Epidermal melanocyte (primary cell): ENCODE results near the gene RPLP1.

Source experiments
- DNase-seq: peaks from one replicate; pipeline ENCODE4 v3.0.0; 2011; ENCODE audit warnings: low spot score; ENCODE audit not compliant: insufficient read length

Gene RPLP1

DNA sequence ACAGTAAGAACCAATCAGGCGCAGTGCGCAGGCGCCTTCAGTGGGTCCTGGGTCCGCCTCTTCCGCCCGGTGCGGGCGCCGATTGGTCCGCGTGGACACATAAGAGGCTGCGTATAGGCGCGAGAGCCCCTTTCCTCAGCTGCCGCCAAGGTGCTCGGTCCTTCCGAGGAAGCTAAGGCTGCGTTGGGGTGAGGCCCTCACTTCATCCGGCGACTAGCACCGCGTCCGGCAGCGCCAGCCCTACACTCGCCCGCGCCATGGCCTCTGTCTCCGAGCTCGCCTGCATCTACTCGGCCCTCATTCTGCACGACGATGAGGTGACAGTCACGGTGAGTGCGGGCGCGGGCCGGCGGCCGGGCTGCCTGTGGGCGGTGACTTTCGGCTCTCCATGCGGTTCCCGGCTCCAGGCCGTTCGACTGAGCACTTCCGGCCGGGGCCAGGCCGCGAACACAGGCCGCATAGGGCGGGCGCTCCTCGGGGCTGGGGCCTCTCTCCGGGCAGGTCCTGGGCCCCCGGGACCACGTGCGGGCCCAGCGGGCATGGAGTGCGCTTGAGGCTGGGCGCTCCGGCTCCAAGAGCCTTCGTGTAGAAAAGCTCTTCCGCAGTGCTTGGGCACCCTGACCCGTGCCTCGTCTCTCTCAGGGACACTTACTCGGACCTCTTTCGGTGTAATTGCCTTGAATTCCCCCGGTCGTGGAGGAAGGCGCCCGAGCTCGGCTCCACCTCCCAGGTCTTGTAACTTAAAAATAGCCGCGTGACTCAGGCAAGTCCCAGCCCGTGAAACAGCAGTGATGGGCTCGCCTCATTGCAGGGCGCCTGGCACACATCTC lies at the start of gene RPLP1:
TSS of gene RPLP1 (plus strand) at position 127 of the 830 bp plus-strand sequence. CDS start at position 258, 131 bp downstream.
- peak; percentile 87 for DNase-seq

DNA sequence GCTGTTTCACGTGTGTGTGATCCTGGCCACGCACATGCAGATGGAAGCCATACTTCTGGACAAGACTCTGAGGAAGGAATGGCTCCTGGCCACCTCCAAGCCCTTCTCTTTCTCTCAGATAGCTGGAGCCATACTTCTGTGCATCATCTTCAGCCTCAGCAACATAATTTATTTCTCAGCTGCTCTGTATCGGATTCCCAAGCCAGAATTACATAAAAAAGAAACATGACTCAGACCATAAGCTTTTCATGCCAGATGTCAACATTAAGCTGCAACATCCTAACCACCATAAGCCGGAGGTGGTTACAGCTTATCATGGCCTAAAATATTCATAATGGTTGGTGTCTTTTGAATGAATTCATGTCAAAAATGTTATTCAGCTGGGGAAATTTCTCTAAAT lies 49.0 kb upstream of the RPLP1 start:
- DNase-seq, result peak; percentile 58

DNA sequence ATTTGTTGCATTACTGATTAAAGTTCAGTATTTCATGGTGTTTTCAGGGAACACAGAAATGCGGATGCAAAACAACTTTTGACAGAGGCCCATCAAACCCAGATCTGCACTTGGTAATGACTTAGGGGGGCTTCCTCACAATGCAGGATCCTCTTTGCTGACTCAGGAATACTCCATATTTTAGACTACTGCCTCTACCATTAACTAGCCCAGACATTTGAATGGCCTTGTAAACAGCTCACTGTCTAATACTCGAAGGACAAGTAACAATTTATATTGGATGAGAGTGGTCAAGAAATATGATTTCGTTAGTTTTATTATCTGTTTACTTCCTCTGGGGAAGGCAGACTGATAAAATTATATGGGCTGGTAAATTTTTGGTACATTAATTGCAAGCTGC lies 47.5 kb upstream of the RPLP1 start:
- no peak for DNase-seq

DNA sequence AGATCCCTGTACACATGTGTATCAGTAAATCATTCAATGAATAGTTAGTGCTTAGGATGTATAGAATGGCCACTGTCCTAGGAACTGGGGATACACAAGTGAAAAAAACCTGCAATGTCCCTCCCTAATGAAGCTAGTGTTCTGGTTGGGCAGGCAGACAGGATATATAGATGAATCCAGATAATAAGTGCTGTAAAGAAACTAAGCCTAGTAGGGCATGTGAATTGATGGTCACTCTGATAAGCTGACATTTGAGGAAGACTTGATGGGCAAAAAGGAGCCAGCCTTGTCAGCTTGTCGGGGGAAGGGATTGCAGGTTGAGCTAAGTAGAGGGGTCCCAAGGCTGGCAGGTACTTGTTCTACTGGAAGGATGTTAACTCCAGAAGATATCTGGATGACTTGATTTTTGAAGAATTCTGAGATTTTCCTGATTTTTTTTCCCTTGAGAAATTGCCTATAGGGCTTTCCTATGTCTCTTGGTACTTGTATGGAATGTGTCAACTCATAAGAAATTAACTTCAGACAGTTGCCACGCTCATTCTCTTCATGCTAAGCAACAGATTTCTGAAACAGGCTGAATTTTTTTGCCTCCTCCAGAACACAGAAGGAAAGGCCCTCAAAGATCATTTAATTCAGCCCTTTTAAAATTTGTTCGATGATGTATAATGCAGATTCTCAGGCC lies 44.8 kb upstream of the RPLP1 start:
- no peak for DNase-seq

DNA sequence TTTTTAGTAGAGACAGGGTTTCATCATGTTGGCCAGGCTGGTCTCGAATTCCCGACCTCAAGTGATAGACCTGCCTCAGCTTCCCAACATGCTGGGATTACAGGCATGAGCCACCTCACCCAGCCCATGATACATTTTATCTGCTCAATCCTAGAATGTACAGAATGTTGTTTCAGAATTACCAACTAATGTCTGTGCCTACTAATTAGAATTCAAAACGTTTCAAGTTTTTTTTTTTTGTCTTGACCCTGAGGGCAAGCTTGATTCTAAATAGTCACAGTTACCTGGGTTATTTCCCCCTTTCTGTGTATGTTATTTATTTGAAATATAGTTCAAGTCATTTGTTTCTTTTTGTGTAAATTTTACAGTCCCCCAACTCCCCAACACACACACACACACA lies 43.8 kb upstream of the RPLP1 start:
- no peak for DNase-seq

DNA sequence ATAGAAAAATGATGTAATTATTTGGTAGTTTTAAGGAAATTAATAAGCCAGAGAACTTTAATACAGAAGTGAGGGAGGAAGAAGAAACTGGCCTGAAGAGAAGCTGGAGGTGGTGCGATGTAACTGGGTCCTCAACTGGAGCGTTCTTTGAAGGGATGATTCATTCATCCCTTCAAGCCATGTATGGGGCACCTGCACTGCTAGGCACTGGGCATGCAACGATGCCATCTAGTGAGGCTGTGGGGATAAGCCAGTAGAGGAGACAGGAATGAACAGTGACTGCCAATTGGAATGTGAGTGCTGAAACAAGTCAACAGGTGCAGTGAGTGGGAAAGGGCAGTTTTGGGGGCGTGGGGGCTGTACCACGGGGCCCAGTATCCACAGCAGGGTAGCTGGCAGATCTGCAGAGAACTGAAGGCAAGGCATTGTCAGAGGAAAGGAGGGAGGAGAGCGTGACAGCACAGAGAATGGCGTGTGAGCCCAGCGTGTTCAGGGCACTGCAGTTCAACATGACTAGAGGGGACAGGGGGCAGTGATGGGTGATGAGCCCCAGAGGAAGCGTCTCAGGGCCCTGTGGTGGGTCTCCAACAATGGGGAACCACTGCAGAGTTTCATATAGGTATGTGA lies 42.3 kb upstream of the RPLP1 start:
- DNase-seq, result no peak

DNA sequence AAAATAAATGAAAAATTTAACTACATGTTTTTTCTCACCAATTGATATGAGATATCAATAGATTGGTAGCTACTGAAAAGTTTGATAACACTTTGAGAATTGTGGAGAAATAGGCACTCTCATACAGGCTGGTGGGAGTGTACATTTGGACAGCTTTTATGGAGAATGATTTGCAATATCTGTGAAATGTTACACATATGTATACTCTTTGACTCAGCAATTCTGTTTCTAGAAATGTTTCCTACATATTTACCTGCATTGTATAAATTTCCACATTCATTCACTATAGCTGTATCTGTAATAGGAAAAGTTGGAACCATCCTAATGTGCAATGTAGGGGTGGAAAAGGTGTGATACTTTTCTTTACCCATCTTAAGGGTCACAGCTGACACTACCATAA lies 40.3 kb upstream of the RPLP1 start:
- DNase-seq, result no peak

DNA sequence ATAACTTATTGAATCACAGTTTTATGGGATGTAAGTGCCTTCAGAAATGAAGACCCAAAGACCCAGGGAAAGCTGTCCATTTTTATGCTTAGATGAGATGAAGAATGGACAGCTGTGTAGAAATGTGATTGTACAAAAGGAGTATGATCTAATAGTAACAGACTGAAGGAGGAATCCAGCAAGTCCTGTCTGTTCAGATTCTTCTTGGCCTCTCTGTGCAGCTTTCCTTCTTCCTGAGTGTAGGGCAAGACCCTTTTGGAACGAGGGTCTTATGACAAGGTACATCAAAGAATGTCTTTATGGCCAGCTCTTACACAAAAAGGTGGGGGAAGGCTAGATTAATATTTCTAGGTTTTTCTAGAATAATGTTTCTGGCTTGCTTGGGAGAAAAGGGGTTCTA lies 39.9 kb upstream of the RPLP1 start:
- no peak for DNase-seq

DNA sequence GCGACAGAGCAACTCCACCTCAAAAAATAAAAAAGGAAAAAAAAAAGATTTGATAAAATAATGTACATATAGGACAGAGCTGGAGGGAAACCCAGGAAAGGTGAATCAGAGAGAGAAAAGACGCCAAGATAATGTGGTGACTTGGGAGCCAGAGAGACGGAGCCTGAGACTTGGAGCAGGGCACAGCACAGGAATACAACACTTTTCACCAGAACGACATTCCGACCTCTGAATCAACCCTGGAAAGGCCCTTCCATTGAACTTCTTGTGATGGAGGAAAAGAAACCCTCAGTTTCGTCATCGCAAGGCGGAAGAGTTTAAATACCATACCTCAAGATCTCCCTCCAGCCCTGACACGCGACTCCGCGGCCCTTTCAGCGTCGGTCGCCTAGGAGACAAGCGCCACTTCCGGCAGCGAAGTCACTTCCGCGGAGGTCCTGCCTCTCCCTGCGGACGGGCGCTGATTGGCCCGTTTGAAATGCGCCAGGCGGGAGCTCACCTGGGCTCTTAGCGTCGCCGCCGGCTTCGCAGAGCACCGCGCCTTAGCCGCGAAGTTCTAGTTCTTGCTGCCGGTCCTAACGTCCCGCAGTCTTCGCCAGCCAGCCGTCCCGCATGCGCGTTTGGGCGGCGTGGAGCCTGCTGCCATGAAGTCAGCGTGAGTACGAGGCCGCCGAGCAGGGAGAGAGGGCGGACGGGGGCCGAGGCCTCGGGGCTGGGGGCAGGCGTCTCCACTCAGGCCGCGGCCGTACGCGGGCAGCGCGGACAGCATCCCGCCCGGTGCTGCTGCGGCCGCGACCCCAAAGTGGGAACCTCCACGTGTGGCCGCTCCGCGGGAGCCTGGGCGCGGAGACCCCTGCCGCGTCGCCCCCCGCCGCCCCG lies 38.6 kb upstream of the RPLP1 start, which contains the start of gene KIF23:
TSS of gene KIF23 (plus strand) at position 528 of the 879 bp plus-strand sequence. CDS start at position 645, 117 bp downstream.
- DNase-seq, result peak; percentile 97

DNA sequence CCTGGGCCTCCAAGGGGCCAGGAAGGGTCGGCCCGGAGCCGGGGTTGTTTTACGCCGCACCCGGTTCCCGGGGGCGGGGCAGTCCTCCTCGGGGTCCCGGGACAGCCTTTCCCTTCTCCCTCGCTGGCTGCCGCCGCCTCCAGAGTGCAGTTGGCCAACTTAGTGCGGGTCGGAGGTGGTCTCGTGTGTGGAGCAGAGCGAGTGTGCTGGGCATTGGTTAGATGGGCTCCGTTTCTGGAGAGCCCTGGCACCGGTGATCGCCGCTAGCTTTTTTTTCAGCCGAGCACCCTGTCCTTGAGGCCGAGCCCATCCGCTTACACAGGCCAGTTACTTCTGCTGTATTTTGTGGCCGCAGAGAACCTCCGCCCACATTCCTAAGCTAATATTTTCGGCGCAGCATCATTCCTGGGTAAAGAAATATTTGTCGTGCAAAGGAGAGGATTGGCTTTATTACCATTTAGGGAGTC lies 37.9 kb upstream of the RPLP1 start:
- DNase-seq, result peak; percentile 66

DNA sequence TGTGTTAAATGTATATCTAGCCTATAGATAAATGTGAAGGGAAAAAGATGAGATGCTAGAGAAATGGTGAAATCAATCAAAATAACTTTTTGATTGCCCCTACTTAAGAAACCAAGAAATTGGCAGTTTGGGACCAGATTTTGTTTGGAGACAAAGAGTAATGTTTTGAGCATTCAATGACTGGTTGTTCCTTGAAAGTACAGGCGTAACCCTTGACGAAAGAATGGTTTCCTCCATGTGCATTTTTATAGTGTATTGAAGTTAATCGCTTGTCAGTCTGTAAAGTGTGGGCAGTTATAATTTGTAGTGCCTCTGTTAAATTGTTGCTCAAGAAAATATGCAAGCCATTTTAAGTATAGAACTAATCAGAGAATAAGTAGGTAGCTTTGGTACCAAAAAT lies 37.2 kb upstream of the RPLP1 start:
- DNase-seq, result no peak

DNA sequence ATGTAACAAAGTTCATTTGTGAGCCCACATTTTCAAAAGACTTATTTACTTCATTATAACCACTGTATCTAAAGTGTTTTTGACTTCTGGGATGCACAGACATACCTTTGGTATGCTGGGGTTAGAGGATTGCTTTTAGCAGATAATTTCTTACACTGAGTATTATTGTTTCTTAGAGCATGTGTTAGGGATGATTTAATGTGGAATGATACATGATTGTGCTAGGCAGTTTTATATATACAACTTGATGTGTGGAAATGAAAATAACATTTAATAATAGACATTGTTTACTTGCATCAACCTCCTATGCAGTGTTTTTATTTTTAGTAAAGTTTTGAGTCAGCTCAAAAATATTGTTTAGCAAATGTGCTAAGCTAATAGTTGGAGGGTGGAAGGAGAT lies 35.0 kb upstream of the RPLP1 start:
- DNase-seq, result no peak

DNA sequence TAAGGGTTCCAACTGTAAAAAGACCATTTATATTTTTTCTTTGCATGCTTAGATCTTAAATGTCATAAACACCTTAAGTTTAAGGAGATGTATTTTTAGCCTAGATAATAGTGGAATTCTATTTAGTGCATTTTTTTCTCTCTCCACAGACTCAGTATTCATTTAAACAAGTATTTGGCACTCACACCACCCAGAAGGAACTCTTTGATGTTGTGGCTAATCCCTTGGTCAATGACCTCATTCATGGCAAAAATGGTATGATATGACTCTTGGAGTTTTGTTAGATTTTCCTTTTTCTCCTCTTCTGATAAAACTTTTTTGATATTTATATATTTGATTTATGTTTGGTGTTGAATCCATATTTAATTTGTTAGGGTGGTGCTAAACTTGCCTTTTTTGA lies 31.1 kb upstream of the RPLP1 start:
- DNase-seq, result no peak

DNA sequence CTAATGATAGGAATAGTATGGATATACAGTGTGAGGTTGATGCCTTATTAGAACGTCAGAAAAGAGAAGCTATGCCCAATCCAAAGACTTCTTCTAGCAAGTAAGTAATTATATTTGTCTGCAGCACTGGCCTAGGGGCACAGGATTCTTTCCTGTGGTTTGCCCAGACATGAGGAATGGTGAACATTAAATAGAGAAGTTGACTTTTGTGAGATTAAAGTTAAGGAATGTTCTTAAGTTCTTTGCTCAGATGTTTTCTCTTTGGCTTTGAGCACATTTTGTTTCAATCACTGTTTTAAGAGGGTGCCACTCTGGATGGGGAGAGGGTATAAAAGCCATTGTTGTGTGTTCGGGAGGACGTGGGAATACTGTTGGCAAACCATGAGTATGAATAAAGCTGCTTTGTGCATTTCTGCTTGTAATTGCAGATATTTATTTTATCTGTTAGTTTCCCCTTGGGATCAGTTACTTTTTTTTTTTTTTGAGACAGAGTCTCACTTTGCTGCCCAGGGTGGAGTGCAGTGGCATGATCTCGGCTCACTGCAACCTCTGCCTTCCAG lies 30.2 kb upstream of the RPLP1 start:
- no peak for DNase-seq

DNA sequence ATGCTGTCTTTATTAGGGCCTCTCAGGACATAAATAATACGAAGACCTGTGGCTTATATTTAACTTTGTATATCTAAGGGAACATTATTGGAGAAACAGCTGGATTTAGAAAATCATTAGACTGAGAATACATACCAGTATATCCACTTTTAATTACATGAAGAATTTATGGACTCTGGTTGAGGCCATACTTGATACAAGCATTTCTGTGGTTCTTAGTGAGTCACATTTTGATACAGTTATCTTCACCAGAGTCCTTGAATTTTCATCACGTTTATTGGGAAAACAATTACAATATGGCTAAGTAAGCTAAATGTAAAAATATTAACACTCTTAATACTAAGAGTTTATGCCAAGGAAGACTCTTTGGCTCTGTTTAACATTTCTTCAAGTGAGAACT lies 28.6 kb upstream of the RPLP1 start:
- no peak for DNase-seq

DNA sequence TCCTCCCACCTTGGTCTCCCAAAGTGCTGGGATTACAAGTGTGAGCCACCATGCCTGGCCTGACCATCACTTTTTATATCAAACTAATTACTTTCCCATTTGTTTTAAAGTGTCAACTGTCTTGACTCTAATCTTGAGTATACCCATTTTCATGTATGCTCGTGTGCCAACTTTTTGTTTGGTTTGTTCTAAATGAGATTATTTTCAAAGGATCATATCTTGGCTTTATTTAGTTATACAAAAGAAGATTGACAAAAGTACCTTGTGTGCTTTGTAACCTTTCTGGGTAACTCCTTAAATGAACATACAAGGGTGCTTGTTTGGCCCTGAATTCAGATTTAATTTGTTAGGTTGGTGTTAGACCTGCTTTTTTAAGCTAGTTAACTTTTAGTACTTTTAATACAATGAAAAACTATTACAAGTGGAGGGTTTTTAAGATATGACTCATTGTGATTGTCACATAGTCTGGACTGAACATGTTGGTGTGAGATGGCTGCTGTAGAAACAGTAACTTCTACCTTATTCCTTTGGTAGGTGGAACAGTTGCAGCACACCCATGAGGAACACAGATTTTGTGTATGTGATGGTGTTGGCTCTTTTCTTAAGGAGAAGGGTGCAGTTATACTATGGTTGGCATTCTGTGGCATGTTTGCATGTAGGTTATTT lies 27.7 kb upstream of the RPLP1 start:
- no peak for DNase-seq

DNA sequence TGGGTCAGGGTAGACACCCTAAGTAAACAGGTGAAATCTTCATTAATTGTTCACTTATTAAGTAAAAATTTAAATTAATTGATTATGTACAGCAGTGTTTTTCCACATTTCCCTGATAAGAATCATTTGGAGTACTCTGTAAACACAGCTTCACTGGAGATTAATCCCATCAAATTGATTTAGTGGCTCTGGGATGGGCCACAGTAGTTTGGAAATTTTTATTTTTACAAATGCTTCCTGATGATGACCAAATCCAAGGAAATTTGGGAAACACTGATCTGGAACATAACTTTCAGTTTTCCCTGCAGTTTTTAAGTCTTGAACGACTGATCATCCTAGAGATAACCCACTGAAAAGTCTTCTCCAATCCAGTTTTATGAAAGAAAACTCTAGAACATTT lies 18.8 kb upstream of the RPLP1 start:
- no peak for DNase-seq

DNA sequence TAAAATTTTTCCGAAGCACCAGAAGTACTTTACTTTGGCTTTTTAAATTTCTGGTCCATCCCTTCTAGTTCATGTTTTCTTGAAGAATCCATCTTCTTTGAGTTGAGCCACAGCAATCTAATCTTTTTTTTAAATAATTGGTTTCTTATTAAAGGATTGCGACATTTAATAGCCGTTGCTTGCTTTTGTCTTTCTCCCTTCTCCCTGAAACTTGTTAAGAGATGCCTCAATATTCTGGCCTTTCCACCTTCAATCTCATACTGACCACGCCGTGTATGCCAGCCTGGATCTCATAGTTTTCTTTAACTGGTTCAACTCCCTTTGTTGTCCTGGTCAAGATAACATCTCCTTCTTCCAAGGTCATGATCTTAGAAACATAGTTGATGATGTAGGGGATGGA lies 18.4 kb upstream of the RPLP1 start:
- DNase-seq, result no peak

DNA sequence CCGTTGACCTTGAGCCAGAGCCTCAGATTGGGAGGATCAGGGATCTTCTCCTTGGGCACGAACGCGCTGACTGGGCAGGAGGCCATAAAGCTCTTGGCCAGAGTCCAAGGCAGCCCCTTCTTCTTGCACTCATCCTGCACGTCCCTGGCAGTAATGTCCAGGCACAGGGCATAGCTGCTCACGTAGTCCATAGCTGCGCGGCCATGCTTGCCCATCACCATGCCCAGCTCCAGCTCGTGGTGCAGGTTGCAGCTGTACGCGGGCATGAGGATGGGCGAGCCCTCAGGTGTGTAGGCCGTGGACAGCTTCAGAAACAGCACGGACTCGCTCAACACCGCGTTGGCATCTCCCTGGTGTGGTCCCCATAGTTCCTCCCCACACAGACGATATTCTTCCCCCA lies 17.9 kb upstream of the RPLP1 start:
- DNase-seq, result no peak

DNA sequence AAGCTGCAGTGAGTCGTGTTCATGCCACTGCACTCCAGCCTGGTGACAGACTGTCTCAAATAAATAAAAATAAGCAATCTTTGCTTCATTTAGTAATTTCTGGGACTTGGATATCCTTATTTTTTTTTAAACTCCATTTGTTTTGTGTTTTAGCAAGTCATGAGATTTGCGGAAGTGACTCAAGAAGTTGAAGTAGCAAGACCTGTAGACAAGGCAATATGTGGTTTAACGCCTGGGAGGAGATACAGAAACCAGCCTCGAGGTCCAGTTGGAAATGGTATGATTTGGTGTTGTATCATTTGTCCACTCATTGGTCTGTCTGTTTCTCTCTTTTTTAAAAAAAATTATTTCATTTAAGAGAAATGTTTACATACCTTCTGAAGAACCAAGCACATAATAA lies 16.6 kb upstream of the RPLP1 start:
- no peak for DNase-seq
